ENCODE data around the gene UFD1. TPM values are rescaled to one million over a fixed set of nuclear protein-coding genes. Genes with fewer than 3 reads are reported as not detected.
A peak's percentile ranks its signal among the peaks of the same experiment; 100 is the strongest.

The UFD1 gene
- total RNA-seq, 2 donors from 2014 or later = 76.3 to 79.2 TPM

DNA sequence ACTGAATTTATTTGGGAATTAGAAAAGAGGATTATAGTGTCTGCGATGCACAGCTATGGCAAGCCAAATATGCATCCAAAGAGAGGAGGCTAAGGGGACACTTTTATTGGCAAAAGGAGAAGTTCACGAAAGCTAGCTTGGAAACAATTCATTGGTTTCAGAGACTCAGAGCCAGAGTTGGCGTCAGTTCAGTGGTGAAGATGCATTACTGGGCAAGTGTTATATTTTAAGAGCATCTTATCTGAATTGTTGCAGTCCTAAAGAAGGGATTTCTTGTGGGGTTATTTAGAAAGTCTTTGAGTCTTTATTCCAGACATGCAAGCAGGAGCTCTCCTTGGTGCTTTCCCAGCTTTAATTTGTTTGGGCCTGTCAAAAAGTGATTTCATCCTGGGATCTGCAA, 30.2 kb upstream of the UFD1 start:
- DNase-seq (no peak), ATAC-seq (no peak)
- H3K9me3 ChIP-seq (ENCODE audit: control insufficient read depth, low read length, poor library complexity, severe bottlenecking) = no peaks in the 10 kb centered on the region
- H3K4me3 Mint-ChIP-seq = no peak overlapping the region
- peaks cover 16% of the 10 kb centered on the region for H3K4me1 Mint-ChIP-seq
- H3K36me3 Mint-ChIP-seq (ENCODE audit: low read depth) = no peaks in the 10 kb centered on the region
- H3K27me3 Mint-ChIP-seq = no peaks in the 10 kb centered on the region
- H3K27ac Mint-ChIP-seq = no peak overlapping the region

DNA sequence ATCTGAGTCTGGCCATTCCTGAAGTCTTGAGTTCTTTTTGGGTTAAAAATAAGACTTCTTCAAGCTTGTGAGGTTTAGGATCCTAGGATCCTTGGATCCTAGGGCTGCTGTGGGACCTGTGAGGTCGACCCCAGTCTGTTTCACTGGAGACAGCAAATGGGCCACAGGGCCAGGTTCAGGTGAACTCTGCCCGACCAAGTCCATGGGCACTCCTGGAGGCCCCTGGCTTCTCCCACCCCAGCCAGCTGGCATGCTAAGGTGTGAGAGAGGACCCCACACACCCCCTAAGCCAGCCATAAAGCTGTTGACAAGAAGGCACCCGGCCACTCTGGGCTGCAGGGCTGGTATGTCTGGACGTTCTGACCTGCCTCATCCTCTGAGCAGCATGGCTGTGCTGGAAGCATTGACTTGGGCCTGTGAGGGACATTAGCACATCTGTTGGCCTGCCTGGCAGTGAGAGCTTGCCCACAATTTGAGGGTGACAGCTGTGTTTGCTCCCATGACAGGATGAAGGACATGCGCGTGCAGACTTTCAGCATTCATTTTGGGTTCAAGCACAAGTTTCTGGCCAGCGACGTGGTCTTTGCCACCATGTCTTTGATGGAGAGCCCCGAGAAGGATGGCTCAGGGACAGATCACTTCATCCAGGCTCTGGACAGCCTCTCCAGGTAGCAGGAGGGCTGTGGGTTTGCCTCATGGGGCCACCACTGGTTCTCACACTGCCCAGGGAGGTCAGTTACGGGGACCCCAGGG, 29.2 kb upstream of the UFD1 start:
- no peaks in the 10 kb centered on the region for H3K27me3 Mint-ChIP-seq
- no peak for DNase-seq
- ATAC-seq = no peak
- peaks cover 16% of the 10 kb centered on the region for H3K4me1 Mint-ChIP-seq
- H3K9me3 ChIP-seq (ENCODE audit: control insufficient read depth, low read length, poor library complexity, severe bottlenecking) = no peaks in the 10 kb centered on the region
- no peaks in the 10 kb centered on the region for H3K36me3 Mint-ChIP-seq (ENCODE audit: low read depth)
- H3K27ac Mint-ChIP-seq = no peak overlapping the region
- no peak overlapping the region for H3K4me3 Mint-ChIP-seq

DNA sequence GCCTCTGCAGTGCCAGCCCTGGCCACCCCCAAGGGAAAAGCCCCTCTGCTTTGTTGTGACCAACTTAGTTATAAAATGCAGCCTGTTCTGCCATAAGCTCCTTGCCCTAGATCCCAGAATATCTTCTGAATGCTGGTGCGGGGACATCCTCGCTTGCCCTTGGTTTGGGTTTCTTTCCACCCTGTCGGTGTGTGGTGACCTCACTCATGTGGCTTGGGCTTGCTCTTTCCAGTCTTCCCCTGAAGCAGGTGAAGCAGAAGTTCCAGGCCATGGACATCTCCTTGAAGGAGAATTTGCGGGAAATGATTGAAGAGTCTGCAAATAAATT, 28.5 kb upstream of the UFD1 start:
- no peak for ATAC-seq
- Mint-ChIP-seq H3K4me1 (peaks cover 16% of the 10 kb centered on the region), H3K4me3 (no peak overlapping the region), H3K27me3 (no peaks in the 10 kb centered on the region), H3K27ac (no peak overlapping the region), H3K36me3 (ENCODE audit: low read depth) (no peaks in the 10 kb centered on the region)
- DNase-seq = no peak
- no peaks in the 10 kb centered on the region for H3K9me3 ChIP-seq (ENCODE audit: control insufficient read depth, low read length, poor library complexity, severe bottlenecking)

DNA sequence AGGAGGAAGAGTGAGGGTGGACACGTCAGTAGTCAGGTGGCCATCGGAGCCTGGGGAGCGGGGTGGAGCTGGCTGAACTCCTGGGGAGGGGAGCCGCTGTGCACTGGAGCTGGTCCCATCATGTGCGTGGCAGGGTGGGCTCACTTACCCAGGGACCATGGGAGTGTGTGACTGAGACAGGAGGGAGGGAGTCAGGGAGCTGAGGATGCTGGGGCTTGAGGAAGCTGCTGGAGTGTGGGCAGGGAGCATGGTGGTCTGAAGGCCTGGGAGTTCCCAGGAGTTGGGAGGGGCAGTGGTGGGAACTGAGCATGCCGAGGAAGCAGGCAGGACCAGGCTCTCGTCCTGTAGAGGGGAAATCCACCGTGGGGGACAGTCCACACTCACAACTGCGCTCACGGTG, 27.2 kb upstream of the UFD1 start:
- Mint-ChIP-seq H3K27me3 (no peaks in the 10 kb centered on the region), H3K27ac (peak overlapping the region; percentile 82), H3K36me3 (ENCODE audit: low read depth) (no peaks in the 10 kb centered on the region), H3K4me1 (peaks cover 16% of the 10 kb centered on the region), H3K4me3 (no peak overlapping the region)
- no peaks in the 10 kb centered on the region for H3K9me3 ChIP-seq (ENCODE audit: control insufficient read depth, low read length, poor library complexity, severe bottlenecking)
- no peak for DNase-seq
- no peak for ATAC-seq

DNA sequence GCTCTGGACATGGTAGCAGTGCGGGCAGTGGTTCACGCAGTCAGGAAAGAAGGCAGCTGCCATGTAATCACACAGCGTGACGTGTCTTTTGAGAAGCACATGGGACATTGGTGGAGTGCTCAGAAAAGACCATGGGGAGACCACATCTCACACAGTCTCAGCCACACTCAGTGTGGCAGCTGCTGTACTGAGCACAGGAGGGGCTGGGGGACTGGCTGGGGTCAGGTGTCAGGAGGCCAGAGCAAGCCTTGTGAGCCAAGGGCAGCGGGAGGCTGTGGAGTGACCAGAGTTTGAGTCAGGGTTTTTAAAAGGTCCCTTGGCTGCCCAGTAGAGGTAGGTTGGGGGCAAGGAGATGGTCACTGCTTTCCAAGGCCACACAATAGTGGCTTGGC, 26.7 kb upstream of the UFD1 start:
- Mint-ChIP-seq H3K4me1 (peaks cover 16% of the 10 kb centered on the region), H3K27ac (peak overlapping the region; percentile 82), H3K36me3 (ENCODE audit: low read depth) (no peaks in the 10 kb centered on the region), H3K27me3 (no peaks in the 10 kb centered on the region), H3K4me3 (peak overlapping the region; percentile 21)
- H3K9me3 ChIP-seq (ENCODE audit: control insufficient read depth, low read length, poor library complexity, severe bottlenecking) = no peaks in the 10 kb centered on the region
- ATAC-seq = no peak
- no peak for DNase-seq

DNA sequence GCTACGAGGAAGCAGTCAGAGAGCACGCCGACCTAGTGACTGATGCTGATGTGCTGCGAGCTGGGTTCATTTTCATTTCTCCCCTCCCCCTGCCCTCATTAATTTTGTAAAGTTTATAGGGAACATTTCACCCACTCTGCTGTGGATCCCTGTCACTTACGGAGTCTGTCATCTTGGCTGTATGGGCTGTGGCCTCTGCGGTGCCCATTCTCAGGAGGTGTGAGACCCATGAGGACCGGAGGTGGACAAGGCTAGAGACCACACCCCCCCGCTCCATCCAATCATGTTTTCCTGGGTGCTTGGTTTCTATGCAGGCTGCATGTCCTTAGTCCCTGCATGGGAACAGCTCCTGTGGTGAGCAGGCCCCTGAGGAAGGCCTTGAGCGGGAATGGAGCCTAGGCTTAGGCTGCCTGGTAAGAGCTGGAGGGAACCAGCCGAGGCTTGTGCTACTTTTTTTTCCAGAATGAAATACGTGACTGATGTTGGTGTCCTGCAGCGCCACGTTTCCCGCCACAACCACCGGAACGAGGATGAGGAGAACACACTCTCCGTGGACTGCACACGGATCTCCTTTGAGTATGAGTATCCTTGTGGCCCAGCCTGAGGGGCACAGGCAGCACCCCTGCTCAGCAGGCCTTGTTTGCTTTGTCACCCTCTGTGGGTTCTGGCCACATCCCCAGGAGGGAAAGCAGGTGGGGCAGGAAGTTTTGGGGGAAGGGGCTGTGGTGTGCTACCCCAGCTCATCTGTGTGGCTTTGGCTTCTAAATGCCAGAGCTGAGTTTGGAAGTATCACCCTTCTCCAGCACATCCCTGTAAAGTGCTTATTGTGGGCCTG, 26.1 kb upstream of the UFD1 start:
- no peaks in the 10 kb centered on the region for H3K36me3 Mint-ChIP-seq (ENCODE audit: low read depth)
- H3K4me1 Mint-ChIP-seq = peaks cover 16% of the 10 kb centered on the region
- peak overlapping the region; percentile 82 for H3K27ac Mint-ChIP-seq
- no peak for ATAC-seq
- H3K4me3 Mint-ChIP-seq = peak overlapping the region; percentile 21
- no peak for DNase-seq
- H3K9me3 ChIP-seq (ENCODE audit: control insufficient read depth, low read length, poor library complexity, severe bottlenecking) = no peaks in the 10 kb centered on the region
- no peaks in the 10 kb centered on the region for H3K27me3 Mint-ChIP-seq

DNA sequence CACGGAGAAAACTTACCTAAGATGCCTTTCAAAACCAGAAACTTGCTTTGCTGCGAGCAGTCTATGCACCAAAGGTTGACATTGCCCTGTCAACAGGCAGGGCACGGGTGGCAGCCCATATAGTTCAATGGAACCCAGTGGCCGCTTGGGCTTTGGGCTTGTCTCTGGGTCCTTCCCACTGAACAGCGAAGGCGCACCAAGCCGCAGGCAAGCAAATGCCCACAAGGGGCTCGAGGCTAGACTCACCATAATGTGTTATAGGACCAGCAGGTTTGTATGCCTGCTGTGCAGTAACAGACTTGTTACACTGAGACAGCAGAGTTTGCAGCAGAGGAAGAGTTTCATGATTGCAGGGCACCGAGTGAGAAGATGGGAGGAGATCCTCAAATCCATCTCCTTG, 24.9 kb upstream of the UFD1 start:
- Mint-ChIP-seq H3K36me3 (ENCODE audit: low read depth) (no peaks in the 10 kb centered on the region), H3K4me1 (peaks cover 18% of the 10 kb centered on the region), H3K27ac (no peak overlapping the region), H3K4me3 (no peak overlapping the region), H3K27me3 (no peaks in the 10 kb centered on the region)
- H3K9me3 ChIP-seq (ENCODE audit: control insufficient read depth, low read length, poor library complexity, severe bottlenecking) = no peaks in the 10 kb centered on the region
- ATAC-seq = no peak
- no peak for DNase-seq

DNA sequence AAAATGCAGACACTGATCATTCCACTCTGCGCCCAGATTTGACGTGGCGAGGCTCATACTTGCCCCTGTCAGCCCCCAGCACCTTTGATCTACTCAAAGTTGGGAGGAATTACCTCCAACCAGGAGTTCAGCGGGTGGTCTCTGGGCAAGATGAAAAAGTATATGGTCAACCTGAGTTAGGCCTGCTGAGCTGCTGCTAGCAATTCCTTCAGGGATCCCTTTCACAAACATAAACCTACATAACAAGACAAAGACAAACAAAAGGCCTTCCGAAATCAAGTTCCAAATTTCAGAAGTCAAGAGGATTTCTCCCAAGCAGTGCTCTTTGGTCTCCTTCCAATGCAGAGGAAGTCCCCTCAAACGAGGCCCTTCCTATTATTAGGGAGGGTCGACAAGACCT, 24.4 kb upstream of the UFD1 start:
- Mint-ChIP-seq H3K4me1 (peaks cover 18% of the 10 kb centered on the region), H3K4me3 (no peak overlapping the region), H3K27ac (no peak overlapping the region), H3K27me3 (no peaks in the 10 kb centered on the region), H3K36me3 (ENCODE audit: low read depth) (no peaks in the 10 kb centered on the region)
- ATAC-seq (no peak), DNase-seq (no peak)
- H3K9me3 ChIP-seq (ENCODE audit: control insufficient read depth, low read length, poor library complexity, severe bottlenecking) = no peaks in the 10 kb centered on the region

DNA sequence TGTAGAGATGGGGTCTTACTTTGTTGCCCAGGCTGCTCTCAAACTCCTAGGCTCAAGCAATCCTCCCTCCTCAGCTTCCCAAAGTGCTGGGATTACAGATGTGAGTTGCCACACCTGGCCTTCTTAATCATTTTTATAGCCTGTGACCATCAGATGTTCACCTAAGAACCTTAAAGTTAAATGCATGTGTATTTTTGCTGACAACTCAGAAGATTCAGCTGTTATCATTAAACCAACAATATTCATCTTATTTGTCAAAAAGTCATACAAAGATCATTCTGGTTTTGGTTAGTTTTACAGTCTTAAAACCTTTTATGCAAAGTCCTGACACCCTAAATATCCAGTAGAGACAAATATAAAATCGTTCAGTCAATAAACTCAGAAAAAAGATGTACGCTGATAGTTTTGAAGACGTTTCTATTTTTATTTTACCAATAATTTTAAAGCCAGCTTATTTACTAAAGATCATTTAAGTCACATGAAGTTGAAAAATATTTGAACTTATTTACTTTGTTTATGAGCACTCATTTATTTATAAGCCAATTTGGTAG, 23.0 kb upstream of the UFD1 start:
- ATAC-seq (no peak), DNase-seq (no peak)
- no peaks in the 10 kb centered on the region for H3K9me3 ChIP-seq (ENCODE audit: control insufficient read depth, low read length, poor library complexity, severe bottlenecking)
- Mint-ChIP-seq H3K27ac (no peak overlapping the region), H3K4me1 (peaks cover 16% of the 10 kb centered on the region), H3K4me3 (no peak overlapping the region), H3K27me3 (no peaks in the 10 kb centered on the region), H3K36me3 (ENCODE audit: low read depth) (no peaks in the 10 kb centered on the region)

DNA sequence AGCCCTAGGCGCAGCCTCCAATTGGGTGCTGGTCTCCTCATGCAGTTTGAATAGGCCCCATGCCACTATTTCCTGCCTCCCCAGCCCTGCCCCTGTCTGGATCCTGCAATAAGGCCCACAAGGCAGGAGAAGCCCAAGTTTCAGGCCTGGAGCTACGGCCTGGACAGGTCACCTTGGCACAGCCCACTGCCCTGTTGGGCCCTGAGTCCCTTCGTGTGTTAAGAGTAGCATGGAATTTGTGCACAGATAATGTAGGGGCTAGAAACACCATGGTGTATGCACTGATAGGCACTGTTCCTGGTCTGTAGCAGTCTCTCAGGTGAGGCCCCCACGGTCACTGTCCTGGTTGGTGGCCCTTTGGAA, 20.9 kb upstream of the UFD1 start:
- H3K9me3 ChIP-seq (ENCODE audit: control insufficient read depth, low read length, poor library complexity, severe bottlenecking) = no peaks in the 10 kb centered on the region
- Mint-ChIP-seq H3K36me3 (ENCODE audit: low read depth) (no peaks in the 10 kb centered on the region), H3K4me3 (no peak overlapping the region), H3K27me3 (no peaks in the 10 kb centered on the region), H3K4me1 (peaks cover 5% of the 10 kb centered on the region), H3K27ac (no peak overlapping the region)
- ATAC-seq (no peak), DNase-seq (no peak)

DNA sequence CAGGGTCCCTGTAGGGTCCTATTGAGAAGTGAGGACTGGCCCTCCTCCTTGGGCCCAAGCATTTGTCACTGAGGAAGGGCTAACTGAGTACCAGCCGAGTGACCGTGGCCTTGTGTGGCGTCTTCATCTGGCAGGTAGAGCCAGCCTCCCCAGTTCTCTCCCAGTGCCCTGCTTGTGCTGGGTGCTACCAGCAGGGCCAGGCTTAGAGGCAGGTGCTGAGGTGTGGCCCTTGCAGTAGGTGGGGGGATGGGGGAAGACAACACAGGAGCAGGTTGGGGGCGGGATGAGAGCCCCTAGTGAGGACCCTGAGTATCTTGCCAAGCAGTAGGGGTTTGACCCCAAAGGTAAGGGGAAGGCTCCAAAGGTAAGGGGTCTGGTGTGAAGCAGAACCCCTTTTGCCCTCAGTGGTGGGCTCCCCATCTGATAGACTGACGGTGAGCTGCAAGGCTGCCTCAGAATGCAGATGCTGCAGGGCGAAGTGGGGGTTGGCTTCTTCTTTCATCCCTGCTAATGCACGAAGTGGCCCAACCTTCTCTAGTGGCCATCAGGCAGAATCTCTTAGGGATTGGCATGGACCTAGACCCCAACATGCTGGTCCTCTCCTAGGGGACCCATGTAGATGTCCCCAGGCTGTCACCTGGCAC, 20.4 kb upstream of the UFD1 start:
- ATAC-seq = no peak
- no peak overlapping the region for H3K4me3 Mint-ChIP-seq
- no peaks in the 10 kb centered on the region for H3K27me3 Mint-ChIP-seq
- DNase-seq = no peak
- H3K27ac Mint-ChIP-seq = no peak overlapping the region
- H3K4me1 Mint-ChIP-seq = peaks cover 5% of the 10 kb centered on the region
- H3K9me3 ChIP-seq (ENCODE audit: control insufficient read depth, low read length, poor library complexity, severe bottlenecking) = no peaks in the 10 kb centered on the region
- H3K36me3 Mint-ChIP-seq (ENCODE audit: low read depth) = no peaks in the 10 kb centered on the region

DNA sequence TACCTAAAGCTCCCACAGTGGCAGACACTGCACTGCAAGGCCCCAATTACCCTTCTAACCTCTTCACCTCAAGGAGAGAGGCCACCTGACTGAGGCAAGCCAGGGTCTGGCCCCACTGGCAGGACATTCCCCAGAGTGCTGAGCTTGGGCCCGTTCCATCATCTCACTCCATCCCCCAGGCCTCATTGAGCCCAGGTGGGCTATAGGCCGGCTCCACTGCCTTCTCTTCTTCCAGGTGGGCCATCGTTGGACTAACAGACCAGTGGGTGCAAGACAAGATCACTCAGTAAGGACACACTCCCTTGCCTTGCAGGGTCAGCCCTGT, 19.8 kb upstream of the UFD1 start:
- Mint-ChIP-seq H3K4me1 (peaks cover 5% of the 10 kb centered on the region), H3K27ac (no peak overlapping the region), H3K36me3 (ENCODE audit: low read depth) (no peaks in the 10 kb centered on the region), H3K4me3 (no peak overlapping the region), H3K27me3 (no peaks in the 10 kb centered on the region)
- no peak for ATAC-seq
- H3K9me3 ChIP-seq (ENCODE audit: control insufficient read depth, low read length, poor library complexity, severe bottlenecking) = no peaks in the 10 kb centered on the region
- DNase-seq = no peak

DNA sequence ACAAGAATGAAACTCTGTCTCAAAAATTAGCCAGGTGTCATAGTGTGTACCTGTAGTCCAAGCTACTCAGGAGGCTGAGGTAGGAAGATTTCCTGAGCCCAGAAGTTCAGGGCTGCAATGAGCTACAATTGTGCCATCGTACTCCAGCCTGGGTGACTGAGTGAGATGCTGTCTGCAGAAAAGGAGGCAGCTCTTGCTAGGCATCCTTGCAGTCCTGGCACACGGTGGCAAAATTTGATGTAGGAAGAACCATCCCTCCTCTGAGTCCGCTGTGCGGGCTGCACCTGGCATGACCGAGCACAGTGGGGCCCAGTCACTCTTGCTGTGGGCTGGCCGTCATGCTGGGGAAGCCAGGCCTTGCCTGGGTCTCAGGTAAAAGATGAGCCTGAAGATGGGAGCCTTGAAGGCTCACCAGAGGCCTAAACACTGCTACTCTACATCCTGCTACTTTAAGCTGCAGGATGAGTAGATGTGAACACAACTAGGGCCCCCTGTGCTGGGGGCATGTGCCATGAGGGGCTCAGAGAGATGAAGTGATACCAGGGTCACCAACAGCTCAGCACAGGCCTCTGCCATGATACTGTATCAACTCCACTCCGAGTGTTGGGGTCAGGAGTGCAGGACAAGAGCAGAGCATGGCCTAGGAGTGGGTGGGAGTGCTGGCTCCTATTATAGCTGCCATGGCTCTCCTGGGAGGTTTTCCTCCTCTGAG, 19.3 kb upstream of the UFD1 start:
- Mint-ChIP-seq H3K27me3 (no peaks in the 10 kb centered on the region), H3K36me3 (ENCODE audit: low read depth) (no peaks in the 10 kb centered on the region), H3K4me3 (no peak overlapping the region), H3K4me1 (peaks cover 5% of the 10 kb centered on the region), H3K27ac (no peak overlapping the region)
- DNase-seq = no peak
- no peaks in the 10 kb centered on the region for H3K9me3 ChIP-seq (ENCODE audit: control insufficient read depth, low read length, poor library complexity, severe bottlenecking)
- no peak for ATAC-seq
